ENCODE results near the gene DTWD1. TPM values are rescaled to one million over a fixed set of nuclear protein-coding genes. Genes with fewer than 3 reads are reported as not detected.
"Not testable (repeated sequence)": the region's sequence is repeated elsewhere in the genome, so short reads cannot be mapped to it uniquely, and the experiment has no call there.

Gene DTWD1
- polyA plus RNA-seq, 4 donors, result 5.8 to 18.8 (median 11.0) TPM

DNA sequence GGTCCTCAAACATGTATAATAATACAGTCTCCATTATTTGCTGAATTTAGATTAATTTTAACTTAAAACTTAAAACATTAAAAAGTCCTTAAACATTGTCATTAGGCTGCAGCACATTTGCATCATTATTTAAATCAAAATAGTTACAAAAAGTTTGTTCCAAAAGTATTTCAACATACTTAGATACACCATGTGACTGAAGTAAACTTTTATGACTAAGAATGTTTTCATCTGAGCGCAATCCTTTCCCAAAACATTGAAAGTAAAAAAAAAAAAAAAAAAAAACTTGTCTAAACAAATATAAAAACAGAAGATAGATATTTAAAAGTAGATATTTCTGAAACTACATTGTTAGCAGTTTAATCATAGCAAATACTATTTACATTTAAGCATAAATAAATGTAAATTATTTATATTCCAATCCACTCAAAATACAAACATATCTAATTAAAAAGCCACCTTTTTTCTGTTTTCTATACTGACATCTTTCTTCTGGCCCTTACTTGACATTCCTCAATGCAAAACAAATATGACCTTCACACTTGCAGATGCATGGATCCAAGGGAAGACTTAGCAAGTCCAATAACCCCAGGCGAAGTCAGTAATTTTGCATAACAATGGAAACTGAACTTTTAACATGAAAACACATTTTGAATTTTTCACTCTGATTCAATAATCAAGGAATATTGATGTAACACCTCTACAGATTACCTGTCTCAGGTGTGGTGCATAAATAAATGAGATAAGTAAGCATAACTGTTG is 10.5 kb upstream of the DTWD1 start:
- H3K27me3 ChIP-seq (ENCODE audit: control insufficient read depth in 3 of 3, insufficient read depth in 3 of 3, low read length in 3 of 3), result no peaks in the 10 kb centered on the region
- H3K27ac ChIP-seq (ENCODE audit: low read depth in 1 of 3, low read length in 2 of 3), result no peak overlapping the region
- peaks cover 1 to 16% of the 10 kb centered on the region in 2 donors for H3K9me3 ChIP-seq (ENCODE audit: control insufficient read depth in 2 of 2, insufficient read depth in 1 of 2, low read depth in 1 of 2, low read length in 1 of 2)
- FAIRE-seq (peak; percentile 88), DNase-seq (no peak)
- 77 to 92% (median 87%) methylated on average over 2 of the region's 2 CpGs for WGBS, 3 donors
- H3K4me3 ChIP-seq (ENCODE audit: low read depth in 1 of 3, low read length in 3 of 3), result no peak overlapping the region
- no peaks in the 10 kb centered on the region for H3K4me1 ChIP-seq (ENCODE audit: control insufficient read depth in 3 of 3, insufficient read depth in 2 of 3, low read depth in 1 of 3, low read length in 2 of 3)
- H3K36me3 ChIP-seq (ENCODE audit: control insufficient read depth in 3 of 3, insufficient read depth in 2 of 3, low read depth in 1 of 3, low read length in 3 of 3), result peaks cover 0 to 4% (median 0%) of the 10 kb centered on the region in 3 donors

- not testable (repeated sequence) for FAIRE-seq; DNase-seq; H3K36me3 ChIP-seq (ENCODE audit: control insufficient read depth in 3 of 3, insufficient read depth in 2 of 3, low read depth in 1 of 3, low read length in 3 of 3); H3K4me1 ChIP-seq (ENCODE audit: control insufficient read depth in 3 of 3, insufficient read depth in 2 of 3, low read depth in 1 of 3, low read length in 2 of 3); H3K4me3 ChIP-seq (ENCODE audit: low read depth in 1 of 3, low read length in 3 of 3); H3K27me3 ChIP-seq (ENCODE audit: control insufficient read depth in 3 of 3, insufficient read depth in 3 of 3, low read length in 3 of 3); H3K27ac ChIP-seq (ENCODE audit: low read depth in 1 of 3, low read length in 2 of 3)
- H3K9me3 ChIP-seq (ENCODE audit: control insufficient read depth in 2 of 2, insufficient read depth in 1 of 2, low read depth in 1 of 2, low read length in 1 of 2), result peaks cover 1 to 11% of the 10 kb centered on the region in 2 donors
- WGBS, 3 donors, result 97 to 99% (median 98%) methylated on average over 3 of the region's 3 CpGs
Observed at GRCh38 chr15:49612240-49612639, 8.6 kb upstream of the DTWD1 start.

- H3K4me3 ChIP-seq (ENCODE audit: low read depth in 1 of 3, low read length in 3 of 3), result no peak overlapping the region
- no peaks in the 10 kb centered on the region for H3K36me3 ChIP-seq (ENCODE audit: control insufficient read depth in 3 of 3, insufficient read depth in 2 of 3, low read depth in 1 of 3, low read length in 3 of 3)
- 86 to 98% (median 88%) methylated on average over 3 of the region's 3 CpGs for WGBS, 3 donors
- no peaks in the 10 kb centered on the region for H3K27me3 ChIP-seq (ENCODE audit: control insufficient read depth in 3 of 3, insufficient read depth in 3 of 3, low read length in 3 of 3)
- no peak for FAIRE-seq
- H3K4me1 ChIP-seq (ENCODE audit: control insufficient read depth in 3 of 3, insufficient read depth in 2 of 3, low read depth in 1 of 3, low read length in 2 of 3), result peaks cover 0 to 10% (median 0%) of the 10 kb centered on the region in 3 donors
- no peak for DNase-seq
- peaks cover 1 to 7% of the 10 kb centered on the region in 2 donors for H3K9me3 ChIP-seq (ENCODE audit: control insufficient read depth in 2 of 2, insufficient read depth in 1 of 2, low read depth in 1 of 2, low read length in 1 of 2)
- no peak overlapping the region for H3K27ac ChIP-seq (ENCODE audit: low read depth in 1 of 3, low read length in 2 of 3)
Observed at GRCh38 chr15:49619226-49619625, 1.6 kb upstream of the DTWD1 start.

GRCh38 chr15:49620199-49620598 is 649 bp upstream of the DTWD1 start:
- H3K27me3 ChIP-seq (ENCODE audit: control insufficient read depth in 3 of 3, insufficient read depth in 3 of 3, low read length in 3 of 3), result no peaks in the 10 kb centered on the region
- peak in 1 of 2 donors; percentile 69 for DNase-seq
- H3K4me3 ChIP-seq (ENCODE audit: low read depth in 1 of 3, low read length in 3 of 3), result peak overlapping the region; percentile 56 to 83 (median 57)
- H3K4me1 ChIP-seq (ENCODE audit: control insufficient read depth in 3 of 3, insufficient read depth in 2 of 3, low read depth in 1 of 3, low read length in 2 of 3), result peaks cover 0 to 10% (median 0%) of the 10 kb centered on the region in 3 donors
- H3K27ac ChIP-seq (ENCODE audit: low read depth in 1 of 3, low read length in 2 of 3), result peak overlapping the region; percentile 89 to 99 (median 94)
- no peak for FAIRE-seq
- H3K9me3 ChIP-seq (ENCODE audit: control insufficient read depth in 2 of 2, insufficient read depth in 1 of 2, low read depth in 1 of 2, low read length in 1 of 2), result peaks cover 0 to 1% of the 10 kb centered on the region in 2 donors
- no peaks in the 10 kb centered on the region for H3K36me3 ChIP-seq (ENCODE audit: control insufficient read depth in 3 of 3, insufficient read depth in 2 of 3, low read depth in 1 of 3, low read length in 3 of 3)
- 1 to 3% (median 1%) methylated on average over 6 of the region's 6 CpGs for WGBS, 3 donors

DNA sequence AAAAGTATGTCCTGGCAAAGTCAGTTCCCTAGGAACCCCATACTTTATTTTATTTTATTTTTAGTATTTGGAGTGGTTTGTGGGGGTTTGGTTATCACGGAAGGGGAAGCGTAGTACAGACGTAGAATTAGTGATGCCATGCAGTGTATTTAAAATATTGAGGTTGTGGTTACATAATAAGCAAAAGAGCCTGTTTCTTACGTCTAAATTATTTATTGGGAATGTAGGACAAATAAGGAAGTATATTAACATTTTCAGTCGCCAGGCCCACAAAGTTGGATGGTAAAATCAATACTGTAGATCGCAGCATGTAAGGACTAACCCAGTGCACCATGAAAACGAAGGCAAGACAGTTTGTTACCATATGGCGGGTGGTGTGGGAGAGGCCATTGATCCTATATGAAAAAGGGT is 558 bp downstream of the DTWD1 start:
- Histone ChIP-seq H3K27ac (ENCODE audit: low read depth in 1 of 3, low read length in 2 of 3) (peak overlapping the region; percentile 94 to 99 (median 95)), H3K36me3 (ENCODE audit: control insufficient read depth in 3 of 3, insufficient read depth in 2 of 3, low read depth in 1 of 3, low read length in 3 of 3) (peaks cover 0 to 4% (median 4%) of the 10 kb centered on the region in 3 donors), H3K27me3 (ENCODE audit: control insufficient read depth in 3 of 3, insufficient read depth in 3 of 3, low read length in 3 of 3) (no peaks in the 10 kb centered on the region), H3K9me3 (ENCODE audit: control insufficient read depth in 2 of 2, insufficient read depth in 1 of 2, low read depth in 1 of 2, low read length in 1 of 2) (peaks cover 0 to 5% of the 10 kb centered on the region in 2 donors), H3K4me3 (ENCODE audit: low read depth in 1 of 3, low read length in 3 of 3) (peak overlapping the region; percentile 57 to 89 (median 83)), H3K4me1 (ENCODE audit: control insufficient read depth in 3 of 3, insufficient read depth in 2 of 3, low read depth in 1 of 3, low read length in 2 of 3) (peaks cover 0 to 10% (median 0%) of the 10 kb centered on the region in 3 donors)
- DNase-seq, result peak; percentile 18 to 56
- WGBS, 3 donors, result 4 to 10% (median 6%) methylated on average over 8 of the region's 8 CpGs
- FAIRE-seq, result no peak

DNA sequence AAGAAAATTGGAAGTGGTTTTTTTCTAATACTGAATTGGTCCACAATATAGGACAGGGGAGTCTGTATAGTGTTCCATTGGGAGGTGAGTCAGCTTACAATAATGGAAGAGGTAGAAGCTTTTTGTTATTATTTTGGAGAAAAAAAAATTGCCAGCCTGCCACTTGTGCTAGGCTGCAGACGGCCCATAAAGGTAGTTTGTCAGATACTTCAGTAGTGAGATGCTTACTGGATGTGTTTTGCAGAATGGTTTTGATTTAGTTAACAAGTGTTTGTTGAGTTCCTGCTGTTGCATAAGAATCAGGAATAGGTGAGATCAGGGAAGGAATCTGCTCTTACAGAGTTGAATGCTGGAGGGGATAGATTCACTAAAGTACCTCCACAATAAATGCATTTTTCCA is 1.0 kb downstream of the DTWD1 start:
- FAIRE-seq, result no peak
- H3K36me3 ChIP-seq (ENCODE audit: control insufficient read depth in 3 of 3, insufficient read depth in 2 of 3, low read depth in 1 of 3, low read length in 3 of 3), result peaks cover 0 to 4% (median 4%) of the 10 kb centered on the region in 3 donors
- H3K27me3 ChIP-seq (ENCODE audit: control insufficient read depth in 3 of 3, insufficient read depth in 3 of 3, low read length in 3 of 3), result no peaks in the 10 kb centered on the region
- 38 to 44% (median 38%) methylated on average over 1 of the region's 1 CpG for WGBS, 3 donors
- H3K4me3 ChIP-seq (ENCODE audit: low read depth in 1 of 3, low read length in 3 of 3), result peak overlapping the region in 2 of 3 donors; percentile 83 to 89
- peaks cover 0 to 10% (median 0%) of the 10 kb centered on the region in 3 donors for H3K4me1 ChIP-seq (ENCODE audit: control insufficient read depth in 3 of 3, insufficient read depth in 2 of 3, low read depth in 1 of 3, low read length in 2 of 3)
- H3K27ac ChIP-seq (ENCODE audit: low read depth in 1 of 3, low read length in 2 of 3), result no peak overlapping the region
- peaks cover 0 to 5% of the 10 kb centered on the region in 2 donors for H3K9me3 ChIP-seq (ENCODE audit: control insufficient read depth in 2 of 2, insufficient read depth in 1 of 2, low read depth in 1 of 2, low read length in 1 of 2)
- DNase-seq, result no peak

- FAIRE-seq, result no peak
- Histone ChIP-seq H3K27ac (ENCODE audit: low read depth in 1 of 3, low read length in 2 of 3) (peak overlapping the region in 1 of 3 donors; percentile 16), H3K36me3 (ENCODE audit: control insufficient read depth in 3 of 3, insufficient read depth in 2 of 3, low read depth in 1 of 3, low read length in 3 of 3) (peaks cover 0 to 4% (median 4%) of the 10 kb centered on the region in 3 donors), H3K4me1 (ENCODE audit: control insufficient read depth in 3 of 3, insufficient read depth in 2 of 3, low read depth in 1 of 3, low read length in 2 of 3) (peaks cover 0 to 10% (median 0%) of the 10 kb centered on the region in 3 donors), H3K27me3 (ENCODE audit: control insufficient read depth in 3 of 3, insufficient read depth in 3 of 3, low read length in 3 of 3) (no peaks in the 10 kb centered on the region), H3K4me3 (ENCODE audit: low read depth in 1 of 3, low read length in 3 of 3) (no peak overlapping the region), H3K9me3 (ENCODE audit: control insufficient read depth in 2 of 2, insufficient read depth in 1 of 2, low read depth in 1 of 2, low read length in 1 of 2) (peaks cover 0 to 5% of the 10 kb centered on the region in 2 donors)
- 83 to 90% (median 84%) methylated on average over 3 of the region's 3 CpGs for WGBS, 3 donors
- no peak for DNase-seq
Observed at GRCh38 chr15:49622561-49622960, 1.7 kb downstream of the DTWD1 start.

DNA sequence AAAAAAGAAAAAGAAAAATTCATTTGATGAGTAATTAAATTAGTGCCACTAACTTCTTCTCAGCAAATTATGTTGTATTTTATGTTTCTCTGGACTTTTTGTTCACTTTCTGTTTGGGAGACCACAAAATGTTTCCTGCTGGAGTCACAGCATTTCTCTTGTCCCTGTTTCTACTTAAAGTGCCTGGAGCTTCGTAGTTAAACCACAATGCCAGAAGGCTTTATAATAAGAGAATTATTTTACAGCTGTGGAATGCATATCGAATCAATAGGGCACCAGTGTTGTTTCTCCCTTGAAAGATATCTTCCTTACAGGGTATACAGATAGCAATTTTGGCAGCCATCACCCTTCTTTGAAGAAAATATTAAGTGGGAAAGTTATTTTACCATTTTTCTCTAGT is 3.2 kb downstream of the DTWD1 start:
- Histone ChIP-seq H3K36me3 (ENCODE audit: control insufficient read depth in 3 of 3, insufficient read depth in 2 of 3, low read depth in 1 of 3, low read length in 3 of 3) (peaks cover 0 to 4% (median 4%) of the 10 kb centered on the region in 3 donors), H3K27me3 (ENCODE audit: control insufficient read depth in 3 of 3, insufficient read depth in 3 of 3, low read length in 3 of 3) (no peaks in the 10 kb centered on the region), H3K27ac (ENCODE audit: low read depth in 1 of 3, low read length in 2 of 3) (no peak overlapping the region), H3K4me3 (ENCODE audit: low read depth in 1 of 3, low read length in 3 of 3) (no peak overlapping the region), H3K4me1 (ENCODE audit: control insufficient read depth in 3 of 3, insufficient read depth in 2 of 3, low read depth in 1 of 3, low read length in 2 of 3) (peaks cover 0 to 10% (median 0%) of the 10 kb centered on the region in 3 donors), H3K9me3 (ENCODE audit: control insufficient read depth in 2 of 2, insufficient read depth in 1 of 2, low read depth in 1 of 2, low read length in 1 of 2) (peaks cover 0 to 5% of the 10 kb centered on the region in 2 donors)
- 66 to 85% (median 67%) methylated on average over 2 of the region's 2 CpGs for WGBS, 3 donors
- DNase-seq (no peak), FAIRE-seq (no peak)
